Activated CD8-positive, alpha-beta memory T cell treated with anti-CD3 and anti-CD28 coated beads, Interleukin-2, amount 10 ng/mL, durations not matched to agents 7 days and 5 days (primary cell): ENCODE data around the gene NFIX. TPM values are rescaled to one million over a fixed set of nuclear protein-coding genes. Genes with fewer than 3 reads are reported as not detected.
A peak's percentile ranks its signal among the peaks of the same experiment; 100 is the strongest.

Experiments
- ATAC-seq: fragments of 150-1000 bp; cut with Tn5 transposase; one replicate; pipeline ENCODE4 v1.10.0; 2021; ENCODE audit warnings: moderate library complexity
- CTCF ChIA-PET: fragments of 350-600 bp; sonication (Branson Sonifier 250); formaldehyde crosslinking; loops from one replicate; lab custom pipeline; 2021; ENCODE audit warnings: antibody characterized with exemption; lab: Charles Lee
- DNase-seq: peaks from one replicate; pipeline ENCODE4 v3.0.0-alpha.2; 2020
- H3K27ac Mint-ChIP-seq: one replicate; pipeline ENCODE4 v1.8.0; 2021; ENCODE audit warnings: mild to moderate bottlenecking, mixed read lengths
- H3K27me3 Mint-ChIP-seq: one replicate; pipeline ENCODE4 v1.8.0; 2021; ENCODE audit warnings: mixed read lengths
- H3K36me3 Mint-ChIP-seq: one replicate; pipeline ENCODE4 v1.8.0; 2021; ENCODE audit warnings: mild to moderate bottlenecking, mixed read lengths
- H3K4me1 Mint-ChIP-seq: one replicate; pipeline ENCODE4 v1.8.0; 2021; ENCODE audit warnings: mixed read lengths
- H3K4me3 Mint-ChIP-seq: one replicate; pipeline ENCODE4 v1.8.0; 2021; ENCODE audit warnings: mild to moderate bottlenecking, moderate library complexity, mixed read lengths
- H3K9me3 Mint-ChIP-seq: one replicate; pipeline ENCODE4 v1.8.0; 2022; ENCODE audit warnings: low read depth, mixed read lengths
- total RNA-seq, 2 experiments: library from RNA; stranded (reverse); gene quantifications; one replicate each; pipeline ENCODE4 v1.2.3, GENCODE V29; 2021

NFIX gene
- total RNA-seq, 2 experiments from 2014 or later: 0.21 to 0.32 TPM

GRCh38 chr19:12997179-12997966, 2.1 kb downstream of the NFIX start:
- peaks cover 36% of the 10 kb centered on the region for H3K27me3 Mint-ChIP-seq
- H3K27ac Mint-ChIP-seq: no peak overlapping the region
- peak overlapping the region; percentile 15 for H3K4me3 Mint-ChIP-seq
- H3K4me1 Mint-ChIP-seq: peaks cover 6% of the 10 kb centered on the region
- peaks cover 2% of the 10 kb centered on the region for H3K36me3 Mint-ChIP-seq
- no peaks in the 10 kb centered on the region for H3K9me3 Mint-ChIP-seq
- no peak for DNase-seq
- CTCF ChIA-PET: no interaction called here
- ATAC-seq: no peak

DNA sequence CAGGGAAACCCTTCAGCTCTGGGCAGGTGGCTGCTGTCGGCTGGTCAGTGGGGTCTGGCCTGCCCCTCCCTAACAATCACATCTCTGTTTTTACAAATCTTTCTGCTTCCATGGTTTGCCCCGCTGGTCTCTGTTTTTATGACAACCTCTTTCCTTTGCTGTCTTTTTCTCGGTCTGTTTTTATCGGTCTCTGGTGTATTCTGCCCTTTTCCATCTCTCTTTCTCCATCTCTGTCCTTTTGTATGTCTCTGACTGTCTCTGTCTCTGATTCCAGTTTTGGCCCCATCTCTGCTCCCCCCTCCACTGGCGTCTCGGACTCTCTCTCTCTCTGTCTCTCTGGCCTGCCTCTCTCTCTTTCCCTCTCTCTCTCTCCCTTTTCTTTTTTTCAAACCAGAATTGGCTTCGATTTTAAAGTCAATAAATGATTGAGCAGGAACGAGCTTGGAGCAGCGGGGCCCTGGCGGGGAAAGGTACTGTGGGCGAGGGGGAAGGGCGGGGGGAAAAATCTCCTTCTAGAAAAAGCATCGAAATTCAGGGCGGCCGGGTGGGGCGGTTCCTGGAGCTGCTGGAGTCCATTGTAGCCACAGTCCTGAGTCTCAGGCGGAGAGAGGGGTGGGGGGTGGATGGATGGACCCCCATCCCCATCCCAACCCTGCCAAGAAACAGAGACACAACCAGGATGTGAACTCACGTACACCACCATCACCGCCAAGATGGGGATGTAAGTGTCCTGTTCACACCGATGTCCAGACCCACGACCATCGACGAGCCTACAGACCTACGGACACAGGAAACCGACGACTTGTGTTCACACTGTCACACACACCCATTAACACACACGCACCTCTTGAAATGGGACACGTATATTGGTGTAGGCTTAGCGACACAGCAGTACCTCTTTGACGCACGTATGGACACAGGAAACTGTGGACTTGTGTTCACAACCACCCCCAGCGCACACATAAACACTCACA, 3.0 kb downstream of the NFIX start:
- H3K27me3 Mint-ChIP-seq: peaks cover 36% of the 10 kb centered on the region
- H3K4me1 Mint-ChIP-seq: peaks cover 6% of the 10 kb centered on the region
- no peak for DNase-seq
- no peak for ATAC-seq
- no peaks in the 10 kb centered on the region for H3K9me3 Mint-ChIP-seq
- peaks cover 2% of the 10 kb centered on the region for H3K36me3 Mint-ChIP-seq
- H3K27ac Mint-ChIP-seq: no peak overlapping the region
- CTCF ChIA-PET: interaction anchor here (1.2 to 1.8 kb wide), 2 partner anchors 63 to 96 kb away, joined by 3 to 6 read pairs; no protein-coding TSS in a partner anchor
- H3K4me3 Mint-ChIP-seq: no peak overlapping the region

DNA sequence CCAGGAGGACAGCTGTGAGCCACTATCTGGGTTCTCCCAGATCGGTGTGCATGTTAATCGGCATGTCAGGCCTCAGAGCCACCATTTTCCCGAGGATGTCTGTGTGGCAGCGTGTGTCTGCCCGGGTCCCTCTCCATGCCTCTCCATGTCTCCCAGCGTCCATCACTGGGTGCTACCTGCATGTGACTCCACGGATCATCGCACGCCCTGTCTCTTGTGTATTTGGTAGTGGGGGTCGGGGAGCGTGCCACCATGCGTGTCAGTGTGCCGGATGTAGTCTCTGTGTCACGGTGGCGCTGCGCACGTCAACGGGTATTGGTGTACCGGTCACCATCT, 5.9 kb downstream of the NFIX start:
- DNase-seq (no peak), ATAC-seq (no peak)
- CTCF ChIA-PET: no interaction called here
- no peaks in the 10 kb centered on the region for H3K9me3 Mint-ChIP-seq
- H3K27ac Mint-ChIP-seq: no peak overlapping the region
- peaks cover 16% of the 10 kb centered on the region for H3K27me3 Mint-ChIP-seq
- no peak overlapping the region for H3K4me3 Mint-ChIP-seq
- H3K4me1 Mint-ChIP-seq: no peaks in the 10 kb centered on the region
- no peaks in the 10 kb centered on the region for H3K36me3 Mint-ChIP-seq

DNA sequence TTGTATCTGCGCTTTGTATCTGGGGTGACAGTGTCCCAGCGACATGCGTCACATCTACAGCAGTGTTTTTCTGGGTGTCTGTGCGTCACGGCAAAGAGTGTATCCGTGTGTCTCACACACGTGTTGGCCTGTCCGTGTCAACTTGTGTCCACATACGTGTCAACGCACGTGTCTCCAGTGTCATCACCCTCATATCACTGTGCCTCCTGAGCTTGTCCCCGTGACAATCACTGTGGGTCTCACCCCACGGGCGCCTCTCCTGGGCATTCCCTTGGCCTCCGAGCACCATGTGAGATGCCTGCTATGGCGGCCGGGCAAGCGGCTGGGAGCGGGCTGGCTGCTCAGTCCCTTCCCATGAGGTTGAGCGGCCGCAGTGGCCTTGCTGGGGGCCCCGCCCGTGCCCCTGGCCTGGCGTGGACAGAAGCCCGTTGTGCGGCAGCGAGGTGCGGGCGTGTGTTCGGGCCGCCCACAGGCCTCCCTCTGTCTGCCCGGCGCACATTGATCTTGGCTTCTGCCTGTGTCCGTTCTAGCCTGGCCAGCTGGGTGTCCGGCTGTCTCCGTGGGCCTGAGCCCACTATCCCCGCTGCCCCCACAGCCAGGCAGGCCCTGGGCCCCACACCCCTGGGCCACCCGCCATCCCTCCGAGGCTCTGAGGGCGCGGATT, 6.4 kb downstream of the NFIX start:
- H3K27ac Mint-ChIP-seq: no peak overlapping the region
- H3K4me1 Mint-ChIP-seq: no peaks in the 10 kb centered on the region
- H3K9me3 Mint-ChIP-seq: no peaks in the 10 kb centered on the region
- peaks cover 15% of the 10 kb centered on the region for H3K27me3 Mint-ChIP-seq
- DNase-seq (no peak), ATAC-seq (no peak)
- H3K4me3 Mint-ChIP-seq: no peak overlapping the region
- H3K36me3 Mint-ChIP-seq: no peaks in the 10 kb centered on the region
- CTCF ChIA-PET: interaction anchor here (1.6 kb wide), 1 partner anchor 25 kb away, joined by 5 read pairs; no protein-coding TSS in a partner anchor

DNA sequence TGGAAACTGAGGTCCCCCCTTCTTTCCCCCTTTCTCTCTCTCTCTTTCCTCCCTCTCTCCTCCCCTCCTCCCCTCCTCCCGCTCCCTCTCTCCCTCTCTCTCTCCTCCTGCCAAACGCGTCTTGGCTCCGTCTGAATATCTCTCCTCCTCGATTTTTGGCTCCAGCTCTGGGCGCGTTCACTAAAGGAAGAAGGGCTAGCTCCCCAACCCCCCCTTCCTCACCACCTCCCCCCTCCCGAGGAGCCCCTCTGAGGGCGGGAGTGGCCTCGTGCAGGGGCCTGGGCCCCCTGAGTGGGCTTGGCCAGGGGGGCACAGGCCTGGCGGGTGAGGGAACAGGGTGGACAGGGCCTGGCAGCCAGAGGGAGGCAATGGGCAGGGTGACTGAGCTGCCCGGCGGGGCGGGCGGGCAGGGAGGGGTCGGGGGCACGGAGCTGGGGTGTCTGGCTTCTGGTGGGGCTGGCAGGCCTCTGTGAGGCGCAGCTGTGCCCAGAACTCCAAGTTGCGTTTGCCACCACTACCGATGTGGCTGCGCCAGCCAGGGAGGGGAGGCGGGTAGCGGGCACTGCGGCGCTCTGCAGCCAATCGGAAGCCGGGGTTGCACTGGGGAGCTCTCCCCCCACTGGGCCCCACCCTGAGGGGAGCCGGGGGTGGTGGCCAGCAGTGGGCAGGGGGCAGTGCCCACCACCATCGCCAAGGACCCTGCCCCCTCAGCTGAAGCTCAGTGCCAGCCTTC, 7.1 kb downstream of the NFIX start:
- Mint-ChIP-seq H3K27ac (no peak overlapping the region), H3K9me3 (no peaks in the 10 kb centered on the region), H3K27me3 (peaks cover 8% of the 10 kb centered on the region), H3K4me3 (no peak overlapping the region), H3K4me1 (no peaks in the 10 kb centered on the region), H3K36me3 (no peaks in the 10 kb centered on the region)
- ATAC-seq: no peak
- no peak for DNase-seq
- CTCF ChIA-PET: interaction anchor here (1.3 to 1.6 kb wide), 2 partner anchors 25 to 59 kb away, joined by 4 to 5 read pairs; no protein-coding TSS in a partner anchor

- ATAC-seq (no peak), DNase-seq (no peak)
- Mint-ChIP-seq H3K27ac (no peak overlapping the region), H3K4me3 (no peak overlapping the region), H3K36me3 (no peaks in the 10 kb centered on the region), H3K9me3 (no peaks in the 10 kb centered on the region), H3K4me1 (no peaks in the 10 kb centered on the region), H3K27me3 (peaks cover 4% of the 10 kb centered on the region)
- CTCF ChIA-PET: interaction anchor here (0.6 to 1.6 kb wide), 5 partner anchors 26 to 155 kb away, joined by 3 to 5 read pairs (median 3); no protein-coding TSS in a partner anchor
These were observed 7.8 kb downstream of the NFIX start for GRCh38 chr19:13003081-13003480.

GRCh38 chr19:13004273-13004672, 9.0 kb downstream of the NFIX start:
- CTCF ChIA-PET: interaction anchor here (1.2 to 3.6 kb wide), 5 partner anchors 27 to 156 kb away, joined by 3 to 17 read pairs (median 6); no protein-coding TSS in a partner anchor
- H3K36me3 Mint-ChIP-seq: no peaks in the 10 kb centered on the region
- no peaks in the 10 kb centered on the region for H3K9me3 Mint-ChIP-seq
- no peak overlapping the region for H3K27ac Mint-ChIP-seq
- no peak overlapping the region for H3K4me3 Mint-ChIP-seq
- peaks cover 9% of the 10 kb centered on the region for H3K27me3 Mint-ChIP-seq
- no peaks in the 10 kb centered on the region for H3K4me1 Mint-ChIP-seq
- DNase-seq: no peak
- no peak for ATAC-seq

DNA sequence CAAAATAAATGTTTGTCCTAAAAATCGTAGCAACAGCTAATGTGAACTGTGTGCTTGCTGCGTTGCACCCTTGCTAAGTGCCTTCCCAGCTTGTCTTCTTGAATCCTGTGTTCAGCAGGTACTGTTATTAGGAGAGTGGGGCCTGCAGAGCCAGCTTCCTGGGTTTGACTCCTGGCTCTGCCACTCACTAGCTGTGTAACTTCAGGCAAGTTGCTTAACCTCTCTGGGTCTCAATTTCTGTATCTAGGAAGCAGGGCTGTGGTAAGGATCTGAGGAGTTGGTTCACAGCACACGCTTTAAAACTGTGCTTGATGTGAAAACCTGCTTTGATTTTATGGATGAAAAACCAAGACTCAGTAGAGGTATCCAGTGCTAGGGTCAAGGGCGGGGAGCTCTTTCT, 10.0 kb downstream of the NFIX start:
- no peak for DNase-seq
- Mint-ChIP-seq H3K4me1 (no peaks in the 10 kb centered on the region), H3K27me3 (peaks cover 16% of the 10 kb centered on the region), H3K9me3 (no peaks in the 10 kb centered on the region), H3K36me3 (no peaks in the 10 kb centered on the region), H3K4me3 (no peak overlapping the region), H3K27ac (no peak overlapping the region)
- CTCF ChIA-PET: interaction anchor here (0.6 to 3.6 kb wide), 6 partner anchors 23 to 90 kb away, joined by 3 to 17 read pairs (median 6); no protein-coding TSS in a partner anchor
- no peak for ATAC-seq

GRCh38 chr19:13005861-13006370, 10.6 kb downstream of the NFIX start:
- no peaks in the 10 kb centered on the region for H3K9me3 Mint-ChIP-seq
- CTCF ChIA-PET: interaction anchor here (0.7 to 3.6 kb wide), 5 partner anchors 23 to 98 kb away, joined by 3 to 17 read pairs (median 6); no protein-coding TSS in a partner anchor
- H3K36me3 Mint-ChIP-seq: no peaks in the 10 kb centered on the region
- no peak overlapping the region for H3K4me3 Mint-ChIP-seq
- ATAC-seq (no peak), DNase-seq (no peak)
- peaks cover 23% of the 10 kb centered on the region for H3K27me3 Mint-ChIP-seq
- no peak overlapping the region for H3K27ac Mint-ChIP-seq
- H3K4me1 Mint-ChIP-seq: no peaks in the 10 kb centered on the region

DNA sequence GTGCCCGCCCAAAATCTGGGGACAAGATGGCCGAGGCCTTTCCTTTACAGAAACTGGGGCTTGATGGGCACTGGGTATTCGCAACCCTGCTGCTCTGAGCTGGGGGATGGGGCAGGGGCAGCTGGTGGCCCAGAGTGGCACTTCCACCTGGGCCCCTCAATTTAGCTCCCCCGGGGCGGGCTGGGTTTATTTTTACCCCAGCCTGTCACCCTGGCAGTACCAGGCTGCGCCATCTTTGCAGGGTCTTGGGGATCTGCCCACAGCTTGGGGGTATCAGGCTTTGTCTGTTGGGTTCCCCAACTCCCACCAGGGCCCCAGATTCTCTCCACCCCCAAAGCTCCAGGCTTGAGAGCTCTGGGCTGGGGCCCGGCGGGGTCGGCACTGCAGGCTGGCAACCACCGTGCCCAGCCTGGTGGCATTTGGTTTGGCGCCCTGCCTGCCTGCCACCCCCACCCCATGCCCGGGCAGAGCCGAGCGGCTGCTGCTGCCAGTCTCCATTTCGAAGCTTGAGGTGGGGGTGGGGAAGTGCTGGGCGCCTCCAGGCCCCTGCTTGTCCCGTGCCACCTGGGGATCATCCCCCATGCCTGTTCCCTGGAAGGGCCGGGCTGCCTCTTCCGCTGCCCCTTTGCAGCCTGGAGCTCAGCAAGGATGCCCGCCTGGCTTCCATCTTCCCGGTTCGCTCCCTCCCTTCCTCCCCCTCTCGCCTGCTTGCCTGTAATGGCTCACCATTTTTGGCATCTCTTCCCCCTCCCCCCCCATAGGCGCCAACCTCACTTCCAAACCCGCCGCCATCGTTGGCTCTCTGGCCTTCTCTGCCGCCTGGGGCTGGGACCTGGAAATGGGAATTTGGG, 11.4 kb downstream of the NFIX start:
- Mint-ChIP-seq H3K4me3 (no peak overlapping the region), H3K4me1 (no peaks in the 10 kb centered on the region), H3K9me3 (no peaks in the 10 kb centered on the region), H3K27me3 (peaks cover 29% of the 10 kb centered on the region), H3K36me3 (no peaks in the 10 kb centered on the region), H3K27ac (no peak overlapping the region)
- ATAC-seq (no peak), DNase-seq (no peak)
- CTCF ChIA-PET: interaction anchor here (0.7 to 3.6 kb wide), 3 partner anchors 29 to 98 kb away, joined by 3 to 17 read pairs (median 6); no protein-coding TSS in a partner anchor

DNA sequence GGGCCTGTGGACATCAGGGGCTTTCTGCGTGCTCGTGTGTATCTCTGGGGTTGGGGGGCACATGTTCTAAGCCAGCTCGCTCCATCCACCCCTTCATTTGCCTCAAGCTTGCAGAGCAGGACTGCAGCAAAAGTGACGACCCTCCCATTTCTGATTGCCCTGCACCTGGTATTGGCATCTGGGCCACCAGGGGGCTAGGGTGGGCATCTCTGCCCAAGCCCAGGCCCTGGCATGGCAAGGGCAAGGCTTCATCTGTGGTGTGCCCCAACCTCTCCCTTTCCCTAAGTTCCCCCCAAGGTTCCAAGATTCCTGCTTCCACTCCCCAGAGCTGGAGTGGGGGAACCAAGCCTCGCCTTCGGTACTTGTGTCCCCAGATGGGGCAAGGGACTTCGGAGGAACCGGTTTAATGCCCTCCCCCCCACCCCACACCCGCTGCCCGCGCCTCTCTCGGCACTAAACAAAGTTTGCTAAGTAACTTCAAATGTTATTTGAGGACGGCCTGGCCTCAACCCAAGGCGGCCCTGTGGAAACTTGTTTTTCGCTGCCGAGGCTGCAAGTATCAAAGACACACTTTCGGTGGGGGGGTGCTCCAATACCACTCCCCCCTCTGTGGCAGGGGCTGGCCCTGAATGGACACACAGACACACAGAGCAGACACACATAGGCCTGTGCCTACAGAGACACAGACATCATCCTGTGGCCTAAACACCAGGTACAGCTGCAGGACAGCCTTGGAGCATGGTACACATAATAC, 12.2 kb downstream of the NFIX start:
- Mint-ChIP-seq H3K27ac (no peak overlapping the region), H3K27me3 (peaks cover 36% of the 10 kb centered on the region), H3K36me3 (no peaks in the 10 kb centered on the region), H3K4me3 (no peak overlapping the region), H3K9me3 (no peaks in the 10 kb centered on the region), H3K4me1 (peaks cover under 1% of the 10 kb centered on the region)
- CTCF ChIA-PET: interaction anchor here (0.7 to 3.6 kb wide), 2 partner anchors 26 to 54 kb away, joined by 3 to 17 read pairs; no protein-coding TSS in a partner anchor
- no peak for DNase-seq
- no peak for ATAC-seq
